ENCODE data around the gene REV3L. TPM values are rescaled to one million over a fixed set of nuclear protein-coding genes. Genes with fewer than 3 reads are reported as not detected.

REV3L gene
- total and polyA plus RNA-seq, 9 of the 15 experiments (the other 6 are each of a cell fraction or from before 2014, with no cell fraction given): 5.5 to 24.4 (median 14.4) TPM

GRCh38 chr6:111437573-111437972, 45.4 kb downstream of the REV3L start:
- no peaks in the 10 kb centered on the region for H3K4me1 ChIP-seq (replicated peaks in 1 of 2; ENCODE audit: control insufficient read depth in 2 of 2, insufficient read depth in 2 of 2, low read length in 2 of 2)
- intact Hi-C loops (cut with micrococcal nuclease): no loop called here
- TF ChIP-seq ZNF23 (CRISPR knock-in tag; IDR thresholded peaks at IDR 0.05) (no peak), CHD1 (IDR thresholded peaks at IDR 0.05; ENCODE audit: low read length) (no peak), MYBL2 (IDR thresholded peaks at IDR 0.05; ENCODE audit: low read depth) (no peak), MYBL2 (CRISPR knock-in tag; IDR thresholded peaks at IDR 0.05; ENCODE audit: borderline replicate concordance) (no peak), CEBPZ (IDR thresholded peaks at IDR 0.05; ENCODE audit: borderline replicate concordance, low read depth, low read length) (no peak), VEZF1 (CRISPR knock-in tag; IDR thresholded peaks at IDR 0.05) (no peak), E2F4 (CRISPR knock-in tag; IDR thresholded peaks at IDR 0.05; ENCODE audit: low read depth) (no peak), MBD2 (IDR thresholded peaks at IDR 0.05; ENCODE audit: borderline replicate concordance, low read depth) (no peak), NCOA4 (IDR thresholded peaks at IDR 0.05; ENCODE audit: partially characterized antibody) (no peak), ZBED1 (IDR thresholded peaks at IDR 0.05) (no peak), IRF9 (tag; IDR thresholded peaks at IDR 0.05) (no peak), ZNF140 (CRISPR knock-in tag; IDR thresholded peaks at IDR 0.05) (no peak), PHTF2 (CRISPR knock-in tag; IDR thresholded peaks at IDR 0.05) (no peak), KDM1A (IDR thresholded peaks at IDR 0.05) (no peak)
- TF ChIP-seq, protein P1, sequence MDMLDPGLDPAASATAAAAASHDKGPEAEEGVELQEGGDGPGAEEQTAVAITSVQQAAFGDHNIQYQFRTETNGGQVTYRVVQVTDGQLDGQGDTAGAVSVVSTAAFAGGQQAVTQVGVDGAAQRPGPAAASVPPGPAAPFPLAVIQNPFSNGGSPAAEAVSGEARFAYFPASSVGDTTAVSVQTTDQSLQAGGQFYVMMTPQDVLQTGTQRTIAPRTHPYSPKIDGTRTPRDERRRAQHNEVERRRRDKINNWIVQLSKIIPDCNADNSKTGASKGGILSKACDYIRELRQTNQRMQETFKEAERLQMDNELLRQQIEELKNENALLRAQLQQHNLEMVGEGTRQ (CRISPR knock-in tag; IDR thresholded peaks at IDR 0.05): no peak

More at GRCh38 chr6:111437573-111437972, 45.4 kb downstream of the REV3L start:
- Histone ChIP-seq H4K20me1 (replicated peaks; ENCODE audit: control insufficient read depth, insufficient read depth, low read length) (no peaks in the 10 kb centered on the region), H3K4me2 (ENCODE audit: insufficient read depth, low read length) (no peak overlapping the region), H3K9me1 (ENCODE audit: control insufficient read depth, insufficient read depth, low read length) (no peaks in the 10 kb centered on the region), H3K9me3 (replicated peaks; ENCODE audit: control insufficient read depth, insufficient read depth, low read depth, low read length) (no peaks in the 10 kb centered on the region), H3K79me2 (ENCODE audit: control insufficient read depth, insufficient read depth, low read length) (peaks cover 52% of the 10 kb centered on the region), H3K36me3 (ENCODE audit: control insufficient read depth, insufficient read depth, low read length) (no peaks in the 10 kb centered on the region), H3K27me3 (ENCODE audit: control insufficient read depth in 2 of 2, insufficient read depth in 2 of 2, low read length in 2 of 2) (no peaks in the 10 kb centered on the region), H3K4me3 (no peak overlapping the region), H2AFZ (ENCODE audit: low read depth, low read length) (no peak overlapping the region), H3K9ac (ENCODE audit: insufficient read depth in 1 of 2, low read depth in 2 of 2, low read length in 2 of 2) (no peak overlapping the region), H3K27ac (ENCODE audit: extremely low read depth, low read depth, low read length) (no peak overlapping the region)
- DNase-seq (ENCODE audit: extremely low read depth in 1 of 4, low spot score in 3 of 4) (no peak), ATAC-seq (no peak), FAIRE-seq (no peak)
- in situ Hi-C loops (cut with MboI): no loop called here
- 93% methylated on average over 2 of the region's 2 CpGs for WGBS (ENCODE audit: insufficient coverage, low coverage, missing lambda C conversion rate)
- BruUV-seq (replicated peaks): no TSS peak
- ChIA-PET CTCF (ENCODE audit: low intra/inter-chr PET ratio) (no interaction called here), POLR2A (no interaction called here)
